Amniotic epithelial cell (primary cell): ENCODE results near the gene UTS2R.

Experiments
- DNase-seq: peaks from one replicate; pipeline ENCODE4 v3.0.0-alpha.2; 2010; ENCODE audit warnings: low read depth

Gene UTS2R

GRCh38 chr17:82389379-82389778 lies 17.8 kb downstream of the UTS2R start:
- DNase-seq: no peak

DNA sequence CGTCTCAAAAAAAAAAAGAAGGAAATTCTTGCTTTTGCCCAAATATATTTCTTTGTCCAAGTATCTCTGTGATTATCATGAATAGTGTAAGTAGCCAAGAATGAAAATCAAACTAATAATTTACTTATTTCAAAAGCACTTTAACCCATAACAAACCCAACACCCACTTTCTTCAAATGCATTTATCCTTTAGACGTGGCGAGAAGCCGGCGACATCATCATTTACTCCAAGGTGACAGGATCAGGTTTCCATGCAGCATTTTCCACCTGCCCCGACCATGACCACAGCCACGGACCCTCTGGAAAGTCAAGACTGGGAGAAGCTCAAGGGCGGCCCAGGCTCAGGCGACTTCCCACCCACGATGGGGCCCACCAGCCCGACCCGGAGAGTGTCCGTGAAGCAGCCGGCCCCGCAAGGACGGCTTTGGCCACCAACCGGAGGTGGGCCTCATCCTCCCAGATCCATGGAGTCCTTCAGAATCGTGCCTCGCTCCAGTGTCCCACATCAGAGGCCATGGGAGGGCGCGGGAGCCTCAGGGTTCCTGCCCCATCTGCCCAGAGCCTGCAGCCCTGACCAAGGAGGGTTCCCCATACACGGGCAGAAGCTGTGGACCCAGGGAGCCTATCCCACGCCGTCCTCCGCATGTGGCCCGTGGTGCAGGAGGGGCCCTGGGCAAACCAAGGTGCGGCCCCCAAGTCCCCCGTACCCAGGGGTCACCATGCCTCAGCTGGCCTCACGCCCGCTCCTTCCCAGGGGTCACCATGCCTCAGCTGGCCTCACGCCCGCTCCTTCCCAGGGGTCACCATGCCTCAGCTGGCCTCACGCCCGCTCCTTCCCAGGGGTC lies 18.7 kb downstream of the UTS2R start:
- DNase-seq: no peak

DNA sequence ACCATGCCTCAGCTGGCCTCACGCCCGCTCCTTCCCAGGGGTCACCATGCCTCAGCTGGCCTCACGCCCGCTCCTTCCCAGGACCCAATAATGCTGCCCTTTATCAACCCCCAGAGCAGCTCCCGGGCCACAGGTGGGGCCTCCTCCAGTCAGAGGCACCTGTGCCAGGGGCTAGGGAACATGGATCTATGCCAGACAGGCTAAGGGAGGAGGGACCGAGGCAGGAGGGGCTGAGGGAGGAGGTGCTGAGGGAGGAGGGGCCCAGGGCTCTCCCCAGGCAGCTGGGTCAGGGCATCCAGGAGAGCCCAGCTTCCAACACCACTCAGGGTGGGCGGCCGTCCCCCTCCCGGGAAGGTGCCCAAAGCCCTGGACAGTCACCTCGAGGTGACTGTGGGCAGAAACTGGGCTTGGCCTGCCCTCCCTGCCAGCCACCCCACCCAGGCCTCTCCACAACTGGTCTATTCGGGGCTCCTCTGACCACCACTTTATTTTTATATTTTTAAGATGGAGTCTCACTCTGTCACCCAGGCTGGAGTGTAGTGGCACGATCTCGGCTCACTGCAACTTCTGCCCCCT lies 19.4 kb downstream of the UTS2R start:
- DNase-seq: no peak

DNA sequence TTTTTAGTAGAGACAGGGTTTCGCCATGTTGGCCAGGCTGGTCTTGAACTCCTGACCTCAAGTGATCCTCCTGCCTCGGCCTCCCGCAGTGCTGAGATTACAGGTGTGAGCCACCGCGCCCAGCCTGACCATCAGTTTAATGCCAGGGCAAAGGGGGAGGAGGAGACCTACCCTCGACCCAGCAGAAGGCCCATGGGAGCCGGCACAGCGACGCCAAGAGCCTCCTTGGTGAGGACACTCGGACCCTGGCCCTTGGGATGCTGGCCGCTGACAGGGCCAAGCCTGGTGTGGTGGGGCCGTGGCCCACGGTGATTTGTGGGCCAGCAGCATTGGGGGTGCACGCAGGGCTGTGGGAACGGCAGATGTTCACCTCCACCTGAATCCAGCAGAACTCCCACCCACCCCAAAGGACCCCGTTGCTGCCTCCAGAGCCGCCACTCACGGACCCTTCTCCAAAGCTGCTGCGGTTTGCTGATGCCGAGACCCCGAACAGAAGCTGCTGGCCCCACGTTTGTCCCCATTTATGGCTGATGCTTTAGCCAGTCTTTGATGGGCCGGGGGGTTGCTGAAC lies 20.0 kb downstream of the UTS2R start:
- no peak for DNase-seq

DNA sequence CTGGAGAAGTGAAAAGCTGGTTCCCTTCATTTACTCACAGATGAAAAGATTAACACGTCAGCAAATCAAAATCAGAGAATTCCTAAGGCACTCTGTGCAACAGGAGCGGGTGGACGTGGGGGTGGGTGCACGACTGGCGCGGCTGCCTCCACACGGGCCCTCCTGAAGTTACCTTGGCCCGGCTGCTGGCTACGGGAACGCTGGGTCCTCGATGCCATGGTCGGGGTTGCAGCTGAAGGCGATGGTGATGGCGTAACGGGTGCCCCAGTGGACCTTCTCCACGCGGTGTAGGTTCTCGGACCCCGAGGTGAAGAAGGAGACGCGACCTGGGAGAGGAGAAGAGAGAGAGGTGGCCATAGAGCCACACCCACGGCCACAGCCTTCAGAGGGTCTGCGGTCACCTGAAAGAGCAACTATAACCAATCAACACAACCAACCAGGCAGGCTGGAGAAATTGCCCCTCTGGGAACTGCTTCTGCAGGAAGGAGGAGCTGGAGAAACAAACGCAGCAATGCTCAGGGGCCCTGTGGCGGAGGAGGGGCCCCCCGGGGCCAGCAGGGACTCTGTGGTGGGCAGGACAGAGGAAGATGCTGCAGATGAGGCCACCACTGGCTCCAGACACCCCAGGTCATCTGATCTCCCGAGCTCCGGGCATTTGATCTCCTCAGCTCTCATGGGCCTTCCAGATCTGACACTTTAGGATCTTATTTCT lies 20.8 kb downstream of the UTS2R start:
- DNase-seq: no peak

DNA sequence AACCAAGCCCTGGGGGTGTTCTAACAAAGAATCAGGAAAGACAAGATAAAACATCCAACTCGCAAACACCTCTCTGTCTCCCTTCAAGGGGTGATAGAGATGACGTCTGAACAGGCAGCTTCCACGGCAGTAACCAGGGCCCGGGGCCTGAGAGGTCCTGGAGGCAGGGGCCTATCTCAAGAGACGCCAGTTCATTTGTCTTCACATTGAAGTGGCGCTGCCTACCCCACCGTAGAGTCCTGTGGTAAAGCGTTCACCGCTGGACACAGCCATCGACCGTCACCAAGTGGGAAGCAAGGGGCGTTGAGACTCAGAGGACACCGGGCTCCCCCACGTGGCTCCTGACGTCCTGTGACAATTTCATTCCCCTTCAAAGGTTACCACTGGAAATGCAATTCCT lies 21.4 kb downstream of the UTS2R start:
- no peak for DNase-seq

GRCh38 chr17:82394278-82394677 lies 22.7 kb downstream of the UTS2R start:
- DNase-seq: no peak

GRCh38 chr17:82396601-82397435 lies 25.3 kb downstream of the UTS2R start:
- DNase-seq: peak; percentile 75

DNA sequence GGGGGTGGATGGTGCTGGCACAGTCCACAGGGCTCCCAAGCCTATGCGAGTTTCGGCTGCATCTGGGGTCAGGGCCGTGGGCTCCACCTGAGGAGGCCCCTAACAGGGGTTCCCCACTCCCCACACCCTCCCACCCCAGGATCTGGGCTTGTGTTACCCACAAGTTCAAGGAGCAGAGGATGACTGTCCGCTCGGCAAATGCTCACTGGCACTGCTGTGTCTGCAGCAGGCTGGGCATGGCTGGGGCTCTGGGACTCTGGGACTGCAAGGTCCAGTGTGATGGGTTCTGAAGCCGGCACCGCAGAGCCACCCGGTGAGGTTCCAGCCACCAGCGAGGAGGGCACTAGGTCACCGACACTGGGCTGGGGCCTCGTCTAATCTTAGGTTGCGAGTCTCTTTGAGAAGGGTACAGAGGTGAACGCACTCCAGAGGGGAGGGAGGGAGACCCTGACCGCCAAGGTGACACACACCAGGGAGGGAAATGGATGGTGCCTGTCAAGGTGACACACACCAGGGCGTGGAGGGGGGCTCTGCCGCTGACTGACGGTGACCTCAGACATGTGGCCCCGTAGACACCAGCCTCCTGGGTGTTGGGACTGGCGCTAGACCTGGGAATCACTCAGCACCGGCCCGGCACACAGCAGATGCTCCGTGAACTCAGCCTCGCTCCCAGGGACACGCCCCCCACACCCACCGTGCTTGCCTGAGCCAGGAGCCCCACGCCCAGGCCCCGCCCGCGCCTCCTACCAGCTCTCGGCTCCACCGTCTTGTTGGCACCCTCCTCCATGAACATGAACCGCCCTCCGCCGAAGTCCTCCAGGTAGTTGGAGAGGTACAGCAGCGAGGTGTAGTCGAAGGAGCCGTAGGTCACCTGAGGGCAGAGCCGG lies 26.1 kb downstream of the UTS2R start:
- no peak for DNase-seq

- no peak for DNase-seq
Measured at GRCh38 chr17:82399041-82399441, 27.5 kb downstream of the UTS2R start.

DNA sequence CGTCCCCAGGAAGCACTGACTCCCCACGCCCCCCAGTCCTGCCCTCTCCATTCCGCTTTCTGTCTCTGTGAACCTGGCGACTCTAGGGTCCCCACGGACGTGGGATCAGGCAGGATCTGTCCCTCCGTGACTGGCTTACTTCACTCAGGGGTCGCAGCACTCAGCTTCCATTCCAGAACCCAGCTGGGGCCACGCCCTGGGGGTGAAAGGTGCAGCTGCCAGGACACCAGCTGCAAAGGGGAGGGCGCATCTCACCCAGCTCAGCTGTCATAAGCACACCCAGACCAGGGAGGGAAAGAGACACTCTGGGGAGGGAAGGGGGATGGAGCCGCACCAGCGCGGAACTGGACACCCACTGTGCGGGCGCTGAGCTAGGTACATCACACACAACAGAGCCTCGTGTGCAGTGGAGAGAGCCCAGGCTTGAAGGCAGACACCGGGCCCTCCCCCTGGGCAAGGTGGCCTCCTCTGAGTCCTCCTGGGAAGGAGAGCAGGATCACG lies 28.1 kb downstream of the UTS2R start:
- no peak for DNase-seq

DNA sequence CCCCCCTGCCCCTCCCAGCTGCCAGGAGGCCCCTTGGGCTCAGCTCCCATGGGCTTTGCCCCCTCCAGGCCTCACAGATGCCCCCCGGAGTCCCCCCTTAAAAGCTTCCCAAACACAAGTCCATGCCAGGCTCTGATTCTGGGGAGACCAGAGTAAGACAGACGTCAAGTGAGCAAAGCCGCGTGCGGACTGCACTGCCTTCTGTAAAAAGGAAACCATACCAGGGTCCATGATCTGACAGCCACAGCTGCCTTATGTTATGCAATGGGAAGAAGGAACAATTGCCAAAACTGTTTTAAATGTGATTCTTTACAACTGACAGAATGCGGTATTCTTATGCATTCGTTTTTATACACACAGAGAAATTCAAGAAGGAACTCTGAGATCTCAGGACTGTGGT lies 28.6 kb downstream of the UTS2R start:
- no peak for DNase-seq

DNA sequence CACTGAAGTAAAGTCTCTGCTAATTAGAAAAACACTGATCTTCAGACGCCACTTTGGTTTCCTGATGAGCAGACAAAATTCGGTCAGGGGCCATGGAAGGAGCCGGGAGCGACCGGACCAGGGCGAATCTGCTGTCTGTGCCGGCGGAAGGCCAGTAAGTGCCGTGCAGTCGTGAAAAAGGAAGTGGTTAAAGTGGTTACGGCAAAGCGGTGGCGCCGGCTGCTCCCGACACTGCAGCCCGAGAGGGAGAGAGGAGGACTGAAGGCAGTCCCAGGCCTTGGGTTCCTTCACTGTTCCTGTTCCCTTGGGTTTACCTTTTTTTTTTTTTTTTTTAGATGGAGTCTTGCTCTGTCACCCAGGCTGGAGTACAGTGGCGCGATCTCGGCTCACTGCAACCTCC lies 29.3 kb downstream of the UTS2R start:
- no peak for DNase-seq

DNA sequence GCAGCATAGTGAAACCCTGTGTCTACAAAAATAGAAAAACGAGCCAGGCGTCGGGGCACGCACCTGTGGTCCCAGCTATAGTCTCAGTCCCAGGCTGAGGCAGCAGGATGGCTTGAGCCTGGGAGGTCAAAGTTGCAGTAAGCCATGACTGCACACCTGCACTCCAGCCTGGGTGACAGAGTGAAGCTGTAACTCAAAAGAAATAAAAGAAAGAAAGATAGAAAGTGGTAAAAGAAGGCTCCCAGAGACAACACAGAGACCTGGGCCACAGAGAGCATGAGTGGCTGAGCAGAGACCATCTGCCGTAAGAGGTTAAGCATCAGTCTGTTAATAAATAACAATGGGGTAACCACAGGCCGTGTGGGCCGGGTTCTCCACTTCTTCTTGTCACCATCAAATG lies 31.3 kb downstream of the UTS2R start:
- no peak for DNase-seq

GRCh38 chr17:82403662-82404660 lies 32.4 kb downstream of the UTS2R start:
- no peak for DNase-seq

- no peak for DNase-seq
Measured at GRCh38 chr17:82405051-82405450, 33.5 kb downstream of the UTS2R start.

GRCh38 chr17:82406131-82406671 lies 34.6 kb downstream of the UTS2R start:
- DNase-seq: no peak

- DNase-seq: peak; percentile 67
Measured at GRCh38 chr17:82407255-82407654, 35.7 kb downstream of the UTS2R start.

DNA sequence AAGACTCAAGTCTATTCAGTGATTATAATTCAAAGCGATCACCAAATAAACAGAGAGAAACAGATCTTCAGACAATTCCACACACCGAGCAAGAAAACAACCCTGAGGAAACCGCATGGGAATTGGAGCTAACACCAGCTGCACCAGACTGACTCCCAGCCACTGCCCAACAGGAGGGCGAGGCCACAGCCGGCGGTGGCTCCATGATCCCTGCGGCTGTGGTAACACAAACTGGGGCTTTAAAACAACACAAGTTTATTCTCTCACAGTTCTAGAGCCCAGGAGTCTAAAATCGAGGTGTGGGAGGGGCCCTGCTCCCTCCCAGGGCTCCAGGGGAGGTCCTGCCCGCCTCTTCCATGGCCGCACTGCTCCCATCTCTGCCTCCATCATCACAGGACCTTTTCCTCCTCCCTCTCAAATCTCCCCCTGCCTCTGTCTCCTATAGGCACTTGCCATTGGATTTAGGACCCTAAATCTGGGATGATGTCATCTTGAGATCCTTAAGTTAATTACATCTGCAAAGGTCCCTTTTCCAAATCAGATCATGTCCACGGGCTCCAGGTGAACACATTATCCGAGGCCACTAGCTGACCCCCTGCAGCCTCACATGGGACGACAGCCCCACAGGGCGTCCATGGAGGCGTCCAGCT lies 36.8 kb downstream of the UTS2R start:
- DNase-seq: no peak
